H9 (cell line): ENCODE measurements around the gene CAMKK1. TPM values are rescaled to one million over a fixed set of nuclear protein-coding genes. Genes with fewer than 3 reads are reported as not detected.

Source experiments
- DNase-seq: peaks from one replicate; pipeline ENCODE4 v3.0.0-alpha.2; 2017
- H2AFZ ChIP-seq: one replicate; pipeline ENCODE4 v1.6.1; 2013; ENCODE audit warnings: mild to moderate bottlenecking, low read length, control low read depth, moderate library complexity
- H2AK5ac ChIP-seq: 2 replicates; pipeline ENCODE4 v1.6.1; 2013; ENCODE audit warnings: low read length, control low read depth, mixed read lengths; ENCODE audit not compliant: insufficient read length
- H2BK120ac ChIP-seq: one replicate; pipeline ENCODE4 v1.6.1; 2013; ENCODE audit warnings: low read depth, mild to moderate bottlenecking, low read length, control low read depth, inconsistent platforms; ENCODE audit not compliant: poor library complexity, severe bottlenecking
- H2BK12ac ChIP-seq: 2 replicates; pipeline ENCODE4 v1.6.1; 2013; ENCODE audit warnings: low read length, control low read depth, mixed read lengths, low read depth; ENCODE audit not compliant: insufficient read length
- H2BK15ac ChIP-seq: 2 replicates; pipeline ENCODE4 v1.6.1; 2013; ENCODE audit warnings: low read depth, low read length, control low read depth
- H2BK20ac ChIP-seq: one replicate; pipeline ENCODE4 v1.6.1; 2013; ENCODE audit warnings: low read depth, mild to moderate bottlenecking, low read length, control low read depth, inconsistent platforms; ENCODE audit not compliant: poor library complexity, severe bottlenecking
- H2BK5ac ChIP-seq: 2 replicates; pipeline ENCODE4 v1.6.1; 2013; ENCODE audit warnings: low read length, control low read depth, mixed read lengths; ENCODE audit not compliant: insufficient read length
- H3K14ac ChIP-seq: 2 replicates; pipeline ENCODE4 v1.6.1; 2013; ENCODE audit warnings: low read length, control low read depth; ENCODE audit not compliant: insufficient read depth
- H3K18ac ChIP-seq: 2 replicates; pipeline ENCODE4 v1.6.1; 2013; ENCODE audit warnings: low read depth, mild to moderate bottlenecking, mixed read lengths, low read length, control low read depth; ENCODE audit not compliant: insufficient read length
- H3K23ac ChIP-seq: 2 replicates; pipeline ENCODE4 v1.6.1; 2013; ENCODE audit warnings: low read length, control low read depth, mixed read lengths, low read depth; ENCODE audit not compliant: insufficient read length
- H3K23me2 ChIP-seq: 2 replicates; pipeline ENCODE4 v1.6.1; 2013; ENCODE audit warnings: low read depth, mild to moderate bottlenecking, mixed read lengths, low read length, control low read depth; ENCODE audit not compliant: insufficient read length, poor library complexity, severe bottlenecking
- H3K27ac ChIP-seq: 2 replicates; pipeline ENCODE4 v1.5.1; 2013; ENCODE audit warnings: low read length, control low read depth, mixed read lengths, low read depth; ENCODE audit not compliant: insufficient read length
- H3K27me3 ChIP-seq: 2 replicates; pipeline ENCODE4 v1.6.1; 2013; ENCODE audit warnings: low read length, control low read depth, inconsistent platforms; ENCODE audit not compliant: insufficient read depth
- H3K4ac ChIP-seq: 2 replicates; pipeline ENCODE4 v1.6.1; 2013; ENCODE audit warnings: low read depth, mild to moderate bottlenecking, control low read depth, inconsistent platforms, low read length, moderate library complexity
- H3K4me1 ChIP-seq: 2 replicates; pipeline ENCODE4 v1.6.1; 2013; ENCODE audit warnings: low read length, control low read depth, inconsistent platforms; ENCODE audit not compliant: insufficient read depth
- H3K4me2 ChIP-seq: 2 replicates; pipeline ENCODE4 v1.6.1; 2013; ENCODE audit warnings: low read length, control low read depth, mixed read lengths; ENCODE audit not compliant: insufficient read length, insufficient read depth
- H3K56ac ChIP-seq: 2 replicates; pipeline ENCODE4 v1.6.1; 2013; ENCODE audit warnings: low read depth, mild to moderate bottlenecking, mixed read lengths, low read length, control low read depth; ENCODE audit not compliant: insufficient read length
- H3K79me1 ChIP-seq: 2 replicates; pipeline ENCODE4 v1.6.1; 2013; ENCODE audit warnings: low read depth, mild to moderate bottlenecking, moderate library complexity, low read length, control low read depth, inconsistent platforms; ENCODE audit not compliant: insufficient read depth, poor library complexity, severe bottlenecking
- H3K79me2 ChIP-seq: 2 replicates; pipeline ENCODE4 v1.6.1; 2013; ENCODE audit warnings: low read length, control low read depth, inconsistent platforms; ENCODE audit not compliant: insufficient read depth
- H3K9ac ChIP-seq: 2 replicates; pipeline ENCODE4 v1.6.1; 2013; ENCODE audit warnings: low read length, control low read depth, mixed read lengths; ENCODE audit not compliant: insufficient read length; ENCODE audit errors: extremely low read depth
- H3K9me3 ChIP-seq: one replicate; pipeline ENCODE4 v1.6.1; 2013; ENCODE audit warnings: low read depth, low read length, inconsistent platforms; ENCODE audit not compliant: control insufficient read depth
- H3T11ph ChIP-seq: one replicate; pipeline ENCODE4 v1.6.1; 2013; ENCODE audit warnings: mild to moderate bottlenecking, low read length, control low read depth, inconsistent platforms
- H4K20me1 ChIP-seq: one replicate; pipeline ENCODE4 v1.6.1; 2013; ENCODE audit not compliant: control insufficient read depth, insufficient read length, insufficient read depth
- H4K5ac ChIP-seq: 2 replicates; pipeline ENCODE4 v1.6.1; 2013; ENCODE audit warnings: low read depth, mild to moderate bottlenecking, mixed read lengths, low read length, control low read depth; ENCODE audit not compliant: insufficient read length
- H4K8ac ChIP-seq: replicated peaks from 2 replicates; pipeline ENCODE4 v1.6.1; 2013; ENCODE audit warnings: low read length, control low read depth, mixed read lengths, low read depth; ENCODE audit not compliant: insufficient read length
- H4K91ac ChIP-seq: 2 replicates; pipeline ENCODE4 v1.6.1; 2013; ENCODE audit warnings: low read depth, mild to moderate bottlenecking, moderate library complexity, mixed read lengths, low read length, control low read depth; ENCODE audit not compliant: insufficient read length
- H3K27ac Mint-ChIP-seq, 3 experiments: 2 replicates in 2 of 3; 3 replicates in 1 of 3; pipeline ENCODE4 v1.8.0; 2020 to 2021; ENCODE audit warnings: mixed read lengths in 3 of 3, mild to moderate bottlenecking in 1 of 3, moderate library complexity in 1 of 3
- H3K27me3 Mint-ChIP-seq: 2 replicates; pipeline ENCODE4 v1.8.0; 2021; ENCODE audit warnings: low read depth, mild to moderate bottlenecking, moderate library complexity, mixed read lengths
- H3K36me3 Mint-ChIP-seq, 3 experiments: 2 replicates in 2 of 3; 3 replicates in 1 of 3; pipeline ENCODE4 v1.8.0; 2020 to 2021; ENCODE audit warnings: low read depth in 3 of 3, mixed read lengths in 3 of 3; ENCODE audit not compliant: insufficient read depth in 1 of 3
- H3K4me1 Mint-ChIP-seq, 2 experiments: 2 replicates each; pipeline ENCODE4 v1.8.0; 2020; ENCODE audit warnings: mixed read lengths in 2 of 2
- H3K4me3 Mint-ChIP-seq, 2 experiments: 2 replicates in 1 of 2; 3 replicates in 1 of 2; pipeline ENCODE4 v1.8.0; 2020 to 2021; ENCODE audit warnings: mild to moderate bottlenecking in 2 of 2, mixed read lengths in 2 of 2, moderate library complexity in 1 of 2
- H3K9me3 Mint-ChIP-seq, 2 experiments: 2 replicates in 1 of 2; 3 replicates in 1 of 2; pipeline ENCODE4 v1.8.0; 2020; ENCODE audit warnings: mild to moderate bottlenecking in 2 of 2, mixed read lengths in 2 of 2, moderate library complexity in 1 of 2
- CTCF ChIP-seq: fragments of 200-600 bp; sonication (generic); conservative IDR thresholded peaks from 3 replicates; pipeline ENCODE4 v1.8.0; 2021; ENCODE audit warnings: antibody characterized with exemption, mild to moderate bottlenecking
- WGBS: extraction: QIAGEN DNeasy Blood & Tissue Kit; methylation state at CpG from one replicate; pipeline ENCODE4 v1.1.7; 2013; ENCODE audit warnings: missing lambda C conversion rate, low lambda C conversion rate, mixed read lengths; ENCODE audit not compliant: insufficient read length; ENCODE audit errors: extremely low coverage; 5-methylcytosine and 5-hydroxymethylcytosine counted together
- total RNA-seq: library from RNA; stranded (reverse); gene quantifications from 2 replicates; pipeline ENCODE4 v1.2.1, GENCODE V29; 2021

The CAMKK1 gene
- total RNA-seq, 1 experiment from 2014 or later = 6.7 TPM

GRCh38 chr17:3834811-3835210, 58.0 kb downstream of the CAMKK1 start:
- Histone ChIP-seq H3K14ac (no peak overlapping the region), H4K91ac (no peak overlapping the region), H3K27ac (no peak overlapping the region), H3T11ph (no peak overlapping the region), H2BK20ac (no peak overlapping the region), H3K4me1 (no peaks in the 10 kb centered on the region), H3K4ac (no peak overlapping the region), H2BK15ac (no peak overlapping the region), H3K27me3 (no peaks in the 10 kb centered on the region), H3K4me2 (no peak overlapping the region), H2AFZ (no peak overlapping the region), H3K18ac (no peak overlapping the region), H3K23ac (no peak overlapping the region), H3K9ac (no peak overlapping the region), H3K79me2 (no peaks in the 10 kb centered on the region), H3K79me1 (peaks cover 4% of the 10 kb centered on the region), H3K56ac (no peak overlapping the region), H3K23me2 (no peaks in the 10 kb centered on the region), H2BK120ac (no peak overlapping the region), H2BK5ac (no peak overlapping the region), H3K9me3 (no peaks in the 10 kb centered on the region), H4K8ac (no peak overlapping the region), H2AK5ac (no peak overlapping the region), H4K20me1 (no peaks in the 10 kb centered on the region), H4K5ac (no peak overlapping the region), H2BK12ac (no peak overlapping the region)
- peaks cover 23 to 63% (median 62%) of the 10 kb centered on the region in 3 experiments; a peak in 6 of 7 replicates for H3K36me3 Mint-ChIP-seq
- no peak overlapping the region for H3K4me3 Mint-ChIP-seq
- DNase-seq = no peak
- no peaks in the 10 kb centered on the region for H3K9me3 Mint-ChIP-seq
- no peaks in the 10 kb centered on the region for H3K27me3 Mint-ChIP-seq
- no peaks in the 10 kb centered on the region for H3K4me1 Mint-ChIP-seq
- TF ChIP-seq CTCF = no peak
- H3K27ac Mint-ChIP-seq = no peak overlapping the region; a peak in 1 of 7 replicates
- no CpG with 5 or more reads among the region's 4 CpGs for WGBS
